Loucy (cell line): ENCODE data around the gene WDTC1.

Experiments used
- H2AFZ ChIP-seq: fragments of 200-600 bp; sonication (generic); 2 replicates; pipeline ENCODE4 v1.6.0; 2016; ENCODE audit warnings: antibody characterized with exemption, mild to moderate bottlenecking, low read length, moderate library complexity
- H3F3A ChIP-seq: fragments of 200-600 bp; 2 replicates; pipeline ENCODE4 v1.6.0; 2016; ENCODE audit warnings: antibody characterized with exemption, low read depth, mild to moderate bottlenecking
- H3K27me3 ChIP-seq: fragments of 200-600 bp; sonication (generic); 2 replicates; pipeline ENCODE4 v1.6.1; 2014; ENCODE audit warnings: low read length, mild to moderate bottlenecking; ENCODE audit not compliant: insufficient read depth, poor library complexity, severe bottlenecking
- H3K36me3 ChIP-seq: fragments of 200-600 bp; sonication (generic); 2 replicates; pipeline ENCODE4 v1.6.1; 2016; ENCODE audit warnings: low read length; ENCODE audit not compliant: insufficient read depth
- H3K4me1 ChIP-seq: fragments of 200-600 bp; sonication (generic); 2 replicates; pipeline ENCODE4 v1.5.1; 2014; ENCODE audit warnings: low read length, mild to moderate bottlenecking; ENCODE audit not compliant: insufficient read depth, poor library complexity, severe bottlenecking
- H3K4me2 ChIP-seq: fragments of 200-600 bp; sonication (generic); 2 replicates; pipeline ENCODE4 v1.6.0; 2014; ENCODE audit warnings: antibody characterized with exemption, low read length, low read depth, mild to moderate bottlenecking; ENCODE audit not compliant: poor library complexity, severe bottlenecking
- H3K4me3 ChIP-seq: fragments of 200-600 bp; sonication (generic); 2 replicates; pipeline ENCODE4 v1.5.1; 2014; ENCODE audit warnings: low read length, mild to moderate bottlenecking, mixed read lengths; ENCODE audit not compliant: poor library complexity, severe bottlenecking
- H3K79me2 ChIP-seq: fragments of 200-600 bp; sonication (generic); 2 replicates; pipeline ENCODE4 v1.6.1; 2014; ENCODE audit warnings: low read length; ENCODE audit not compliant: insufficient read depth
- H3K9ac ChIP-seq: fragments of 200-600 bp; sonication (generic); 2 replicates; pipeline ENCODE4 v1.6.0; 2014; ENCODE audit warnings: mild to moderate bottlenecking, low read depth, low read length, moderate library complexity; ENCODE audit not compliant: poor library complexity, severe bottlenecking
- H3K9me2 ChIP-seq: fragments of 200-600 bp; sonication (generic); replicated peaks from 2 replicates; pipeline ENCODE4 v1.6.1; 2016; ENCODE audit warnings: low read depth, low read length, mixed read lengths
- H3K9me3 ChIP-seq: fragments of 200-600 bp; sonication (generic); 2 replicates; pipeline ENCODE4 v1.6.1; 2014; ENCODE audit warnings: mild to moderate bottlenecking, antibody characterized with exemption, low read length, low read depth; ENCODE audit not compliant: insufficient read depth
- H4K20me1 ChIP-seq: fragments of 200-600 bp; sonication (generic); 2 replicates; pipeline ENCODE4 v1.6.0; 2014; ENCODE audit warnings: antibody characterized with exemption, low read length, mild to moderate bottlenecking; ENCODE audit not compliant: insufficient read depth, poor library complexity, severe bottlenecking
- EZH2phosphoT487 ChIP-seq: fragments of 200-600 bp; IDR thresholded peaks from 2 replicates; pipeline ENCODE4 v1.6.1; 2018; ENCODE audit warnings: antibody characterized with exemption, mild to moderate bottlenecking, moderate library complexity, borderline replicate concordance
- TF ChIP-seq, protein P1 (sequence below): fragments of 200-600 bp; sonication (generic); conservative IDR thresholded peaks from 2 replicates; pipeline ENCODE4 v1.5.1; 2014; ENCODE audit warnings: mild to moderate bottlenecking, antibody characterized with exemption, low read length

WDTC1 gene

DNA sequence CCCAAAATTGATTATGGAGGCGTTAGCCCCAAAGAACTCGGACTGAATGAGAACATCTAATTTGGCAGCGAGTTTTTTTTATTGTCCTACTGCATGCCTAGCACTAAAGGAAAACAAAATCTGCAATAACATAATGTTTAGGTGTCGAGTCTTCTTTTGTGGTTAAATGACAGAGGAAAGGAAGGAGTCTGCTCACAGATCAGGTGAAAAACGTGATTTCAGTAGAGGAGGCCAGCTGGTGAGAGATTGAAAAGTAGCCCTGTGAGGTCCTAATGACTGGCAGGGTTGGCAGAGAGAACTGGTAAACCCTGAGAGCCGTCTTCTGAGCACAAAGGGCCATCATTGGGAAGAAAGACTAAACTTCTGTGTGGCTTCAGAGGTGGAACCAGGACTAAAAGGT is 24.2 kb downstream of the WDTC1 start:
- Histone ChIP-seq H3F3A (no peaks in the 10 kb centered on the region), H3K4me1 (peaks cover 6% of the 10 kb centered on the region), H4K20me1 (no peaks in the 10 kb centered on the region), H3K9ac (no peak overlapping the region), H3K27me3 (no peaks in the 10 kb centered on the region), H2AFZ (no peak overlapping the region), H3K4me2 (no peak overlapping the region), H3K4me3 (no peak overlapping the region), H3K9me2 (no peaks in the 10 kb centered on the region), H3K9me3 (no peaks in the 10 kb centered on the region), H3K36me3 (peaks cover 4% of the 10 kb centered on the region; the same call in 1 of the 2 replicates), H3K79me2 (0 out of 2 replicates have a peak, but pooled peaks cover 9% of the 10 kb centered on the region)
- TF ChIP-seq EZH2phosphoT487: no peak
- TF ChIP-seq, protein P1, sequence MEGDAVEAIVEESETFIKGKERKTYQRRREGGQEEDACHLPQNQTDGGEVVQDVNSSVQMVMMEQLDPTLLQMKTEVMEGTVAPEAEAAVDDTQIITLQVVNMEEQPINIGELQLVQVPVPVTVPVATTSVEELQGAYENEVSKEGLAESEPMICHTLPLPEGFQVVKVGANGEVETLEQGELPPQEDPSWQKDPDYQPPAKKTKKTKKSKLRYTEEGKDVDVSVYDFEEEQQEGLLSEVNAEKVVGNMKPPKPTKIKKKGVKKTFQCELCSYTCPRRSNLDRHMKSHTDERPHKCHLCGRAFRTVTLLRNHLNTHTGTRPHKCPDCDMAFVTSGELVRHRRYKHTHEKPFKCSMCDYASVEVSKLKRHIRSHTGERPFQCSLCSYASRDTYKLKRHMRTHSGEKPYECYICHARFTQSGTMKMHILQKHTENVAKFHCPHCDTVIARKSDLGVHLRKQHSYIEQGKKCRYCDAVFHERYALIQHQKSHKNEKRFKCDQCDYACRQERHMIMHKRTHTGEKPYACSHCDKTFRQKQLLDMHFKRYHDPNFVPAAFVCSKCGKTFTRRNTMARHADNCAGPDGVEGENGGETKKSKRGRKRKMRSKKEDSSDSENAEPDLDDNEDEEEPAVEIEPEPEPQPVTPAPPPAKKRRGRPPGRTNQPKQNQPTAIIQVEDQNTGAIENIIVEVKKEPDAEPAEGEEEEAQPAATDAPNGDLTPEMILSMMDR: no peak

DNA sequence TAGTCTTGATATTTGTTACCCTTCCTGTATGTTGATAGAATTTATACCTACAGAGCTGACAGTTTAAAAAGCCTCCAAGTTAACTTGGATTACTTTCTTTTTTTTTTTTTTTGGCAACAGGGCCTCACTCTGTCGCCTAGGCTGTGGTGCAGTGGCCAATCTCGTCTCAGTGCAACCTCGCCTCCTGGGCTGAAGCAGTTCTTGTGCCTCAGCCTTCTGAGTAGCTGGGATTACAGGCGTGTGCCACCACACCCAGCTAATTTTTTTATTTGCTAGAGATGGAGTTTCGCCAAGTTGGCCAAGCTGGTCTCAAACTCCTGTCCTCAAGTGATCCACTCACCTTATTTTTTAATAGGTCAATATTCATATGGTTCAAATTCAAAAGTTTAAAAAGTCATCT is 32.7 kb downstream of the WDTC1 start:
- Histone ChIP-seq H2AFZ (no peak overlapping the region), H3K79me2 (no peaks in the 10 kb centered on the region), H3K4me2 (no peak overlapping the region), H3K4me1 (no peaks in the 10 kb centered on the region), H3K9ac (no peak overlapping the region), H3K27me3 (no peaks in the 10 kb centered on the region), H3K9me3 (no peaks in the 10 kb centered on the region), H3F3A (0 out of 2 replicates have a peak, but pooled peaks cover 2% of the 10 kb centered on the region), H4K20me1 (no peaks in the 10 kb centered on the region), H3K9me2 (no peaks in the 10 kb centered on the region), H3K4me3 (no peak overlapping the region), H3K36me3 (peaks cover 24% of the 10 kb centered on the region; the same call in 1 of the 2 replicates)
- TF ChIP-seq, protein P1: no peak
- TF ChIP-seq EZH2phosphoT487: no peak

DNA sequence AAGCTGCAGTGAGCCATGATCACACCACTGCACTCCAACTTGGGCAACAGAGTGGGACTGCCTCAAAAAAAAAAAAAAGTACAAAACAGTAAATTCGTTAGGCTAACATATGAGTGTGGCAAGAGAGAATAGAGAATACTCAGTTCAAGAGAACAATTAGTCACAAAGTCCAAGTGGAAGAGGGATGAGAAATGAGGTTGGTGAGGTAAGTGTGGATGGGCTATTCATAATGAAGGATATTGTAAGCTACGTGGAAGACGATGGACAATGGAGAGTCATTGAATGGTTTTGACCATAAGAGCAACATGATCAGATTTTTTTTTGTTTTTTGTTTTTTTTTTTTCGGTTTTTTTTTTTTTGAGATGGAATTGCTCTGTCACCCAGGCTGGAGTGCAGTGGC is 34.8 kb downstream of the WDTC1 start:
- no peaks in the 10 kb centered on the region for H3K9me2 ChIP-seq
- 0 out of 2 replicates have a peak, but pooled peaks cover 2% of the 10 kb centered on the region for H3F3A ChIP-seq
- no peaks in the 10 kb centered on the region for H3K79me2 ChIP-seq
- H3K4me3 ChIP-seq: no peak overlapping the region
- no peak overlapping the region for H3K9ac ChIP-seq
- no peaks in the 10 kb centered on the region for H4K20me1 ChIP-seq
- H3K27me3 ChIP-seq: no peaks in the 10 kb centered on the region
- peaks cover 20% of the 10 kb centered on the region; the same call in 1 of the 2 replicates for H3K36me3 ChIP-seq
- no peak overlapping the region for H3K4me2 ChIP-seq
- no peaks in the 10 kb centered on the region for H3K4me1 ChIP-seq
- no peak overlapping the region for H2AFZ ChIP-seq
- TF ChIP-seq, protein P1: no peak
- TF ChIP-seq EZH2phosphoT487: no peak
- no peaks in the 10 kb centered on the region for H3K9me3 ChIP-seq
